Activated naive CD8-positive, alpha-beta T cell treated with anti-CD3 and anti-CD28 coated beads, Interleukin-2, amount 10 ng/mL, durations not matched to agents 7 days and 5 days (primary cell): ENCODE data around the gene MARK2. TPM values are rescaled to one million over a fixed set of nuclear protein-coding genes. Genes with fewer than 3 reads are reported as not detected.
A peak's percentile ranks its signal among the peaks of the same experiment; 100 is the strongest.

ENCODE experiments used
- ATAC-seq: fragments of 150-1000 bp; cut with Tn5 transposase; one replicate; pipeline ENCODE4 v1.10.0; 2021; ENCODE audit warnings: low read depth, moderate library complexity
- POLR2A ChIA-PET: fragments of 350-600 bp; sonication (Branson Sonifier 250); formaldehyde crosslinking; loops from one replicate; lab custom pipeline; 2021; ENCODE audit warnings: antibody characterized with exemption; lab: Charles Lee
- DNase-seq: peaks from one replicate; pipeline ENCODE4 v3.0.0; 2021
- H3K27ac Mint-ChIP-seq: one replicate; pipeline ENCODE4 v1.8.0; 2022; ENCODE audit warnings: mild to moderate bottlenecking, mixed read lengths
- H3K27me3 Mint-ChIP-seq: one replicate; pipeline ENCODE4 v1.8.0; 2022; ENCODE audit warnings: mild to moderate bottlenecking, moderate library complexity, mixed read lengths
- H3K36me3 Mint-ChIP-seq: one replicate; pipeline ENCODE4 v1.8.0; 2021; ENCODE audit warnings: mild to moderate bottlenecking, mixed read lengths
- H3K4me1 Mint-ChIP-seq: one replicate; pipeline ENCODE4 v1.8.0; 2021; ENCODE audit warnings: mixed read lengths
- H3K4me3 Mint-ChIP-seq: one replicate; pipeline ENCODE4 v1.8.0; 2022; ENCODE audit warnings: mild to moderate bottlenecking, moderate library complexity, mixed read lengths
- H3K9me3 Mint-ChIP-seq: one replicate; pipeline ENCODE4 v1.8.0; 2021; ENCODE audit warnings: mixed read lengths
- total RNA-seq, 2 experiments: library from RNA; stranded (reverse); gene quantifications; one replicate each; pipeline ENCODE4 v1.2.3, GENCODE V29; 2021

MARK2 gene
- total RNA-seq, 2 experiments from 2014 or later = 60.6 to 62.3 TPM

- Mint-ChIP-seq H3K27me3 (no peaks in the 10 kb centered on the region), H3K27ac (peak overlapping the region; percentile 84), H3K4me1 (peaks cover 54% of the 10 kb centered on the region), H3K36me3 (peaks cover 14% of the 10 kb centered on the region), H3K9me3 (no peaks in the 10 kb centered on the region), H3K4me3 (peak overlapping the region; percentile 84)
- ATAC-seq (no peak), DNase-seq (peak; percentile 65)
- POLR2A ChIA-PET = interaction anchor here (1.0 to 3.4 kb wide), 7 partner anchors 9 to 348 kb away, joined by 3 to 22 read pairs (median 4); partner anchors contain the start of genes STIP1 and ZFTA
Observed at GRCh38 chr11:63837027-63837688, 1.8 kb upstream of the MARK2 start.

- Mint-ChIP-seq H3K9me3 (no peaks in the 10 kb centered on the region), H3K36me3 (peaks cover 16% of the 10 kb centered on the region), H3K4me1 (peaks cover 53% of the 10 kb centered on the region), H3K27ac (peak overlapping the region; percentile 84), H3K27me3 (no peaks in the 10 kb centered on the region), H3K4me3 (peak overlapping the region; percentile 84)
- peak; percentile 37 for DNase-seq
- no peak for ATAC-seq
- POLR2A ChIA-PET = interaction anchor here (1.0 to 3.4 kb wide), 9 partner anchors 12 to 348 kb away, joined by 3 to 22 read pairs (median 4); partner anchors contain the start of genes COX8A and STIP1
Observed at GRCh38 chr11:63837739-63838138, 1.2 kb upstream of the MARK2 start.

GRCh38 chr11:63838150-63838677 lies 696 bp upstream of the MARK2 start:
- peaks cover 21% of the 10 kb centered on the region for H3K36me3 Mint-ChIP-seq
- peak overlapping the region; percentile 84 for H3K27ac Mint-ChIP-seq
- DNase-seq = peak; percentile 50
- peaks cover 57% of the 10 kb centered on the region for H3K4me1 Mint-ChIP-seq
- peak overlapping the region; percentile 84 for H3K4me3 Mint-ChIP-seq
- no peak for ATAC-seq
- no peaks in the 10 kb centered on the region for H3K9me3 Mint-ChIP-seq
- H3K27me3 Mint-ChIP-seq = no peaks in the 10 kb centered on the region
- POLR2A ChIA-PET = interaction anchor here (0.6 to 3.4 kb wide), 17 partner anchors 11 to 433 kb away, joined by 3 to 22 read pairs (median 3); partner anchors contain the start of genes COX8A and NAA40

GRCh38 chr11:63839508-63840355 lies 822 bp downstream of the MARK2 start:
- peak overlapping the region; percentile 91 for H3K27ac Mint-ChIP-seq
- peak overlapping the region; percentile 93 for H3K4me3 Mint-ChIP-seq
- H3K4me1 Mint-ChIP-seq = peaks cover 65% of the 10 kb centered on the region
- no peaks in the 10 kb centered on the region for H3K9me3 Mint-ChIP-seq
- DNase-seq (peak; percentile 43), ATAC-seq (no peak)
- POLR2A ChIA-PET = interaction anchor here (0.8 to 3.4 kb wide), 9 partner anchors 10 to 347 kb away, joined by 3 to 22 read pairs (median 10); partner anchors contain the start of gene NAA40
- no peaks in the 10 kb centered on the region for H3K27me3 Mint-ChIP-seq
- peaks cover 29% of the 10 kb centered on the region for H3K36me3 Mint-ChIP-seq

GRCh38 chr11:63840356-63841060 lies 1.6 kb downstream of the MARK2 start:
- H3K4me1 Mint-ChIP-seq = peaks cover 66% of the 10 kb centered on the region
- no peaks in the 10 kb centered on the region for H3K9me3 Mint-ChIP-seq
- no peak for DNase-seq
- peak overlapping the region; percentile 93 for H3K4me3 Mint-ChIP-seq
- peaks cover 34% of the 10 kb centered on the region for H3K36me3 Mint-ChIP-seq
- H3K27ac Mint-ChIP-seq = peak overlapping the region; percentile 91
- H3K27me3 Mint-ChIP-seq = no peaks in the 10 kb centered on the region
- POLR2A ChIA-PET = interaction anchor here (0.8 to 3.3 kb wide), 6 partner anchors 9 to 29 kb away, joined by 4 to 20 read pairs (median 6); no protein-coding TSS in a partner anchor
- ATAC-seq = no peak

GRCh38 chr11:63841554-63841953 lies 2.6 kb downstream of the MARK2 start:
- Mint-ChIP-seq H3K36me3 (peaks cover 38% of the 10 kb centered on the region), H3K4me1 (peaks cover 67% of the 10 kb centered on the region), H3K4me3 (peak overlapping the region; percentile 93), H3K27ac (peak overlapping the region; percentile 91), H3K27me3 (no peaks in the 10 kb centered on the region), H3K9me3 (no peaks in the 10 kb centered on the region)
- ATAC-seq = no peak
- DNase-seq = no peak
- POLR2A ChIA-PET = interaction anchor here (0.6 to 2.8 kb wide), 5 partner anchors 10 to 290 kb away, joined by 3 to 8 read pairs (median 3); no protein-coding TSS in a partner anchor

GRCh38 chr11:63843041-63843440 lies 4.1 kb downstream of the MARK2 start:
- Mint-ChIP-seq H3K27ac (peak overlapping the region; percentile 70), H3K27me3 (no peaks in the 10 kb centered on the region), H3K4me3 (peak overlapping the region; percentile 56), H3K9me3 (no peaks in the 10 kb centered on the region), H3K4me1 (peaks cover 63% of the 10 kb centered on the region), H3K36me3 (peaks cover 38% of the 10 kb centered on the region)
- POLR2A ChIA-PET = interaction anchor here (1.1 to 2.8 kb wide), 3 partner anchors 18 to 30 kb away, joined by 3 to 8 read pairs (median 4); no protein-coding TSS in a partner anchor
- DNase-seq = no peak
- no peak for ATAC-seq

- H3K4me3 Mint-ChIP-seq = no peak overlapping the region
- peak overlapping the region; percentile 53 for H3K27ac Mint-ChIP-seq
- H3K4me1 Mint-ChIP-seq = peaks cover 70% of the 10 kb centered on the region
- no peaks in the 10 kb centered on the region for H3K9me3 Mint-ChIP-seq
- peaks cover 40% of the 10 kb centered on the region for H3K36me3 Mint-ChIP-seq
- DNase-seq (no peak), ATAC-seq (no peak)
- POLR2A ChIA-PET = interaction anchor here (1.2 to 1.8 kb wide), 3 partner anchors 11 to 22 kb away, joined by 3 to 6 read pairs (median 4); no protein-coding TSS in a partner anchor
- H3K27me3 Mint-ChIP-seq = no peaks in the 10 kb centered on the region
Observed at GRCh38 chr11:63844836-63845235, 5.9 kb downstream of the MARK2 start.

GRCh38 chr11:63845303-63845702 lies 6.4 kb downstream of the MARK2 start:
- no peak overlapping the region for H3K27ac Mint-ChIP-seq
- H3K4me1 Mint-ChIP-seq = peaks cover 70% of the 10 kb centered on the region
- no peak for ATAC-seq
- POLR2A ChIA-PET = interaction anchor here (0.8 to 1.8 kb wide), 4 partner anchors 11 to 23 kb away, joined by 3 to 6 read pairs (median 4); no protein-coding TSS in a partner anchor
- no peak overlapping the region for H3K4me3 Mint-ChIP-seq
- no peaks in the 10 kb centered on the region for H3K27me3 Mint-ChIP-seq
- peaks cover 37% of the 10 kb centered on the region for H3K36me3 Mint-ChIP-seq
- DNase-seq = no peak
- no peaks in the 10 kb centered on the region for H3K9me3 Mint-ChIP-seq

GRCh38 chr11:63845911-63846310 lies 7.0 kb downstream of the MARK2 start:
- H3K36me3 Mint-ChIP-seq = peaks cover 35% of the 10 kb centered on the region
- H3K4me3 Mint-ChIP-seq = no peak overlapping the region
- H3K27ac Mint-ChIP-seq = no peak overlapping the region
- POLR2A ChIA-PET = interaction anchor here (0.8 to 1.8 kb wide), 2 partner anchors 21 to 23 kb away, joined by 3 to 4 read pairs; no protein-coding TSS in a partner anchor
- ATAC-seq (no peak), DNase-seq (no peak)
- no peaks in the 10 kb centered on the region for H3K27me3 Mint-ChIP-seq
- H3K9me3 Mint-ChIP-seq = no peaks in the 10 kb centered on the region
- peaks cover 68% of the 10 kb centered on the region for H3K4me1 Mint-ChIP-seq

- Mint-ChIP-seq H3K27me3 (no peaks in the 10 kb centered on the region), H3K36me3 (peaks cover 37% of the 10 kb centered on the region), H3K4me1 (peaks cover 68% of the 10 kb centered on the region), H3K9me3 (no peaks in the 10 kb centered on the region), H3K27ac (no peak overlapping the region), H3K4me3 (no peak overlapping the region)
- DNase-seq (no peak), ATAC-seq (no peak)
- POLR2A ChIA-PET = no interaction called here
Observed at GRCh38 chr11:63846897-63847296, 8.0 kb downstream of the MARK2 start.

- H3K4me3 Mint-ChIP-seq = no peak overlapping the region
- peaks cover 68% of the 10 kb centered on the region for H3K4me1 Mint-ChIP-seq
- H3K27me3 Mint-ChIP-seq = no peaks in the 10 kb centered on the region
- no peak overlapping the region for H3K27ac Mint-ChIP-seq
- H3K9me3 Mint-ChIP-seq = no peaks in the 10 kb centered on the region
- POLR2A ChIA-PET = interaction anchor here (4.0 kb wide), 1 partner anchor 8 kb away, joined by 20 read pairs; the partner anchor contains the start of gene MARK2
- ATAC-seq (no peak), DNase-seq (no peak)
- peaks cover 38% of the 10 kb centered on the region for H3K36me3 Mint-ChIP-seq
Observed at GRCh38 chr11:63847363-63847762, 8.5 kb downstream of the MARK2 start.
